GM12878 (cell line): Measurements from ENCODE around the gene PCDHGC5. TPM values are rescaled to one million over a fixed set of nuclear protein-coding genes. Genes with fewer than 3 reads are reported as not detected.

ENCODE experiments used
- ATAC-seq: fragments of 200-7000 bp; cut with Tn5 transposase; 3 replicates; pipeline ENCODE4 v1.9.1; 2020; ENCODE audit warnings: mild to moderate bottlenecking, moderate library complexity
- BruUV-seq: library from RNA; stranded (reverse); fragments of 400-500 nt; replicated peaks from 2 replicates; lab custom pipeline; 2021; lab: Mats Ljungman, UMichigan
- CTCF ChIA-PET: fragments of 300-600 bp; sonication (Branson Sonifier 250); formaldehyde crosslinking; extraction: SDS; loops from one replicate; lab custom pipeline; 2021; ENCODE audit warnings: inconsistent platforms; lab: Yijun Ruan, JAX
- POLR2A ChIA-PET: fragments of 350-600 bp; formaldehyde crosslinking; extraction: SDS; loops from one replicate; lab custom pipeline; 2021; ENCODE audit warnings: inconsistent platforms; lab: Charles Lee
- RAD21 ChIA-PET: fragments of 300-600 bp; sonication (Branson Sonifier 250); formaldehyde crosslinking; loops from one replicate; lab custom pipeline; 2023; ENCODE audit warnings: antibody characterized with exemption; ENCODE audit not compliant: unreplicated experiment; lab: Charles Lee
- SMC1A ChIA-PET: fragments of 300-600 bp; sonication (Branson Sonifier 250); formaldehyde crosslinking; loops from one replicate; lab custom pipeline; 2023; ENCODE audit not compliant: unreplicated experiment, uncharacterized antibody; lab: Charles Lee
- DNase-seq: peaks from one replicate; pipeline ENCODE4 v3.0.0-alpha.2; 2011; ENCODE audit warnings: low read depth, low spot score
- FAIRE-seq: peaks from 3 replicates; lab custom pipeline; 2011; peaks lifted over from hg19 to GRCh38; lab: Jason Lieb, UNC
- H2AFZ ChIP-seq: 2 replicates; pipeline ENCODE4 v1.6.0; 2011; ENCODE audit warnings: low read depth, low read length, control low read depth; ENCODE audit not compliant: control insufficient read depth
- H3K27ac ChIP-seq: 2 replicates; pipeline ENCODE4 v1.5.1; 2011; ENCODE audit warnings: control low read depth; ENCODE audit not compliant: control insufficient read depth, insufficient read depth
- H3K27me3 ChIP-seq, 2 experiments: replicated peaks in 1 of 2; 2 replicates each; pipeline versions ENCODE4 v1.6.0 to v1.6.1; 2011; ENCODE audit warnings: low read length in 1 of 2; ENCODE audit not compliant: control insufficient read depth in 2 of 2, insufficient read depth in 2 of 2
- H3K36me3 ChIP-seq, 2 experiments: 2 replicates each; pipeline ENCODE4 v1.5.1; 2011; ENCODE audit warnings: low read length in 1 of 2; ENCODE audit not compliant: control insufficient read depth in 2 of 2, insufficient read depth in 2 of 2
- H3K4me1 ChIP-seq: 2 replicates; pipeline ENCODE4 v1.6.1; 2011; ENCODE audit warnings: mild to moderate bottlenecking, low read length, moderate library complexity, mixed read lengths; ENCODE audit not compliant: control insufficient read depth, insufficient read depth
- H3K4me2 ChIP-seq: 2 replicates; pipeline ENCODE4 v1.6.0; 2011; ENCODE audit warnings: control low read depth; ENCODE audit not compliant: control insufficient read depth, insufficient read depth
- H3K4me3 ChIP-seq: fragments of 200-600 bp; sonication (generic); 2 replicates; pipeline ENCODE4 v1.5.1; 2016
- H3K79me2 ChIP-seq: 2 replicates; pipeline ENCODE4 v1.6.0; 2011; ENCODE audit warnings: low read length; ENCODE audit not compliant: control insufficient read depth, insufficient read depth
- H3K9ac ChIP-seq: 2 replicates; pipeline ENCODE4 v1.8.0; 2011; ENCODE audit warnings: low read length, control low read depth, mixed read lengths; ENCODE audit not compliant: control insufficient read depth, insufficient read depth
- H3K9me3 ChIP-seq: replicated peaks from 3 replicates; pipeline ENCODE4 v1.5.1; 2011; ENCODE audit warnings: mild to moderate bottlenecking, low read length; ENCODE audit not compliant: control insufficient read depth, insufficient read depth
- H4K20me1 ChIP-seq: 2 replicates; pipeline ENCODE4 v1.6.0; 2011; ENCODE audit not compliant: control insufficient read depth, insufficient read depth
- IRF3 ChIP-seq: fragments of 450-650 bp; IDR thresholded peaks from 2 replicates; pipeline ENCODE4 v1.6.1; 2014; ENCODE audit warnings: mild to moderate bottlenecking
- LARP7 ChIP-seq: fragments of 450-650 bp; IDR thresholded peaks from 2 replicates; pipeline ENCODE4 v1.6.1; 2017; ENCODE audit warnings: mild to moderate bottlenecking
- MXI1 ChIP-seq: fragments of 150-350 bp; IDR thresholded peaks from 2 replicates; pipeline ENCODE4 v1.6.1; 2011; ENCODE audit warnings: low read depth, mild to moderate bottlenecking, inconsistent platforms, low read length, improper control_type of control experiment
- NR2C2 ChIP-seq: IDR thresholded peaks from 2 replicates; pipeline ENCODE4 v1.6.1; 2011; ENCODE audit warnings: borderline replicate concordance, low read depth; ENCODE audit not compliant: control insufficient read depth, insufficient read length
- NRF1 ChIP-seq: conservative IDR thresholded peaks from 2 replicates; pipeline ENCODE4 v1.6.1; 2011; ENCODE audit warnings: mild to moderate bottlenecking, low read depth, low read length, improper control_type of control experiment
- POLR2AphosphoS2 ChIP-seq: IDR thresholded peaks from 2 replicates; pipeline ENCODE4 v1.6.1; 2011; ENCODE audit warnings: low read depth, mild to moderate bottlenecking, low read length, improper control_type of control experiment, moderate library complexity
- RBBP5 ChIP-seq: fragments of 200-600 bp; sonication (generic); conservative IDR thresholded peaks from 2 replicates; pipeline ENCODE4 v1.6.1; 2016
- SMC3 ChIP-seq: IDR thresholded peaks from 2 replicates; pipeline ENCODE4 v1.6.1; 2011; ENCODE audit warnings: low read length, improper control_type of control experiment, borderline replicate concordance
- ZBTB40 ChIP-seq: fragments of 450-650 bp; IDR thresholded peaks from 2 replicates; pipeline ENCODE4 v1.6.1; 2016; ENCODE audit warnings: mild to moderate bottlenecking, moderate library complexity, borderline replicate concordance
- ZNF274 ChIP-seq: IDR thresholded peaks from one replicate; pipeline ENCODE4 v1.8.0; 2011; ENCODE audit not compliant: insufficient read length, insufficient read depth
- ZZZ3 ChIP-seq: IDR thresholded peaks from 2 replicates; pipeline ENCODE4 v1.6.1; 2011; ENCODE audit warnings: low read depth; ENCODE audit not compliant: control insufficient read depth, insufficient read length
- WGBS: methylation state at CpG from one replicate; pipeline ENCODE4 v1.1.6; 2016; ENCODE audit warnings: low lambda C conversion rate; ENCODE audit not compliant: insufficient replicate concordance, insufficient coverage; ENCODE audit errors: missing lambda C conversion rate; 5-methylcytosine and 5-hydroxymethylcytosine counted together
- in situ Hi-C: fragments of 300-500 bp; cut with MboI; formaldehyde crosslinking; loops from 9 replicates; pipeline ENCODE4 v1.14.3; 2018; ENCODE audit warnings: mixed read lengths
- intact Hi-C: fragments of 100-400 bp; cut with micrococcal nuclease; formaldehyde crosslinking; loops from one replicate; pipeline ENCODE4 v1.14.2; 2022; ENCODE audit not compliant: unreplicated experiment
- polyA plus RNA-seq, 11 experiments: library from polyadenylated mRNA; depleted of rRNA in 4 of 11; unstranded in 6 of 11; stranded (reverse) in 5 of 11; fragments of >200 nt; fragmentation: Nextera tagmentation in 4 of 11; fragmentation: Illumina TruSeq in 1 of 11; extraction: Ambion mirVana in 4 of 11; extraction: Trizol in 1 of 11; gene quantifications; 1 replicate in 1 of 11; 2 replicates in 10 of 11; pipeline versions ENCODE4 v1.2.1 to v1.2.3, GENCODE V29; 2011 to 2016; ENCODE audit warnings: inconsistent platforms in 2 of 11, missing spikeins in 2 of 11, low read depth in 1 of 11
- total RNA-seq, 4 experiments: library from RNA; depleted of rRNA in 3 of 4; stranded (reverse); fragments of >200 nt in 3 of 4; fragmentation: Illumina TruSeq in 1 of 4; extraction: Trizol in 1 of 4; gene quantifications; 2 replicates each; pipeline versions ENCODE4 v1.2.1 to v1.2.3, GENCODE V29; 2013 to 2021

Gene PCDHGC5
- total and polyA plus RNA-seq, 10 of the 15 experiments (the other 5 are each of a cell fraction or from before 2014, with no cell fraction given) = 0.05 to 0.87 (median 0.18) TPM; not detected in 2

GRCh38 chr5:141529873-141530272, 41.0 kb downstream of the PCDHGC5 start (continued):
- TF ChIP-seq ZZZ3 = no peak
- TF ChIP-seq, all 136 proteins: peak for 15

GRCh38 chr5:141532726-141533125, 43.8 kb downstream of the PCDHGC5 start:
- ChIA-PET CTCF (interaction anchor here (0.7 to 2.2 kb wide), 5 partner anchors 11 to 57 kb away, joined by 3 to 9 read pairs (median 3); partner anchors contain the start of gene PCDHGC3), POLR2A (no interaction called here), SMC1A (interaction anchor here (1.5 to 13.7 kb wide), 2 partner anchors 22 to 31 kb away, joined by 7 to 176 read pairs; no protein-coding TSS in a partner anchor), RAD21 (interaction anchor here (0.9 to 1.5 kb wide), 2 partner anchors 24 to 57 kb away, joined by 4 to 8 read pairs; partner anchors contain the start of gene PCDHGC3)
- Histone ChIP-seq H3K4me3 (no peak overlapping the region), H3K4me1 (peaks cover 30% of the 10 kb centered on the region), H3K79me2 (no peaks in the 10 kb centered on the region), H3K9ac (no peak overlapping the region), H3K4me2 (no peak overlapping the region), H3K9me3 (no peaks in the 10 kb centered on the region), H2AFZ (no peak overlapping the region), H3K27me3 (no peaks in the 10 kb centered on the region), H4K20me1 (no peaks in the 10 kb centered on the region), H3K36me3 (peaks cover 8 to 28% of the 10 kb centered on the region in 2 experiments), H3K27ac (no peak overlapping the region)
- TF ChIP-seq MXI1 (no peak), NRF1 (no peak), LARP7 (no peak), ZBTB40 (no peak), SMC3 (no peak), IRF3 (no peak), POLR2AphosphoS2 (no peak), ZNF274 (no peak), NR2C2 (no peak), RBBP5 (no peak)
- no TSS peak for BruUV-seq
- WGBS = 95% methylated on average over 1 of the region's 1 CpG
- in situ Hi-C loops (no loop called here), intact Hi-C loops (no loop called here)
- ATAC-seq (no peak), DNase-seq (no peak), FAIRE-seq (no peak)
